Gastrocnemius medialis (tissue), 4 donors: ENCODE data around the gene TTC9. TPM values are rescaled to one million over a fixed set of nuclear protein-coding genes. Genes with fewer than 3 reads are reported as not detected.

Experiments
- ATAC-seq, 2 donors: fragments of 150-250 bp; one replicate each; pipeline ENCODE4 v1.9.1; 2016
- DNase-seq, 2 donors: peaks; one replicate each; pipeline ENCODE4 v3.0.0-alpha.2; 2019
- H3K27ac ChIP-seq, 4 donors: fragments of 200-600 bp; sonication (generic); 1 replicate in 1 of 4; 2 replicates in 3 of 4; pipeline ENCODE4 v1.5.1; 2016 to 2018; ENCODE audit warnings: mild to moderate bottlenecking in 2 of 4, moderate library complexity in 1 of 4
- H3K27me3 ChIP-seq, 3 donors: fragments of 200-600 bp; sonication (generic) in 2 of 3; 1 replicate in 1 of 3; 2 replicates in 2 of 3; pipeline versions ENCODE4 v1.5.1 to v1.6.0; 2016 to 2019; ENCODE audit warnings: mild to moderate bottlenecking in 1 of 3, moderate library complexity in 1 of 3
- H3K36me3 ChIP-seq, 2 donors: fragments of 200-600 bp; sonication (generic) in 1 of 2; one replicate each; pipeline ENCODE4 v1.5.1; 2017 to 2018
- H3K4me1 ChIP-seq, 2 donors: fragments of 200-600 bp; sonication (generic) in 1 of 2; one replicate each; pipeline ENCODE4 v1.5.1; 2016 to 2017; ENCODE audit warnings: mild to moderate bottlenecking in 2 of 2
- H3K4me3 ChIP-seq, 4 donors: fragments of 200-600 bp; sonication (generic) in 3 of 4; 1 replicate in 1 of 4; 2 replicates in 3 of 4; pipeline ENCODE4 v1.5.1; 2016 to 2019; ENCODE audit warnings: mild to moderate bottlenecking in 2 of 4
- H3K9me3 ChIP-seq, 3 donors: fragments of 200-600 bp; sonication (generic) in 2 of 3; 1 replicate in 1 of 3; 2 replicates in 2 of 3; pipeline ENCODE4 v1.5.1; 2016 to 2019
- CTCF ChIP-seq, 5 experiments: fragments of 450-650 bp in 3 of 5; fragments of 200-600 bp in 2 of 5; sonication (generic) in 2 of 5; IDR thresholded peaks in 4 of 5; conservative IDR thresholded peaks in 1 of 5; 1 replicate in 4 of 5; 2 replicates in 1 of 5; pipeline ENCODE4 v1.5.1; 2016 to 2019; ENCODE audit warnings: antibody characterized with exemption in 5 of 5, mild to moderate bottlenecking in 3 of 5, moderate library complexity in 3 of 5
- POLR2A ChIP-seq, 2 donors: fragments of 450-650 bp; IDR thresholded peaks; one replicate each; pipeline ENCODE4 v1.6.1; 2017; ENCODE audit warnings: antibody characterized with exemption in 2 of 2, mild to moderate bottlenecking in 2 of 2, moderate library complexity in 2 of 2
- in situ Hi-C, 4 donors: fragments of 200-750 bp; cut with MboI; loops; one replicate each; pipeline versions ENCODE4 v1.15.0 to v1.8.0; 2017; ENCODE audit warnings: low sequenced_read_pairs in 4 of 4
- intact Hi-C: fragments of 100-400 bp; cut with DNase I; formaldehyde crosslinking; loops from one replicate; pipeline ENCODE4 v1.15.1; 2023; ENCODE audit warnings: low total_unique reads
- total RNA-seq, 4 donors: library from RNA; depleted of rRNA; stranded (reverse); fragments of >200 nt; gene quantifications; one replicate each; pipeline versions ENCODE4 v1.1.0 to v1.2.3, GENCODE V29; 2016

TTC9 gene
- total RNA-seq, 4 donors from 2014 or later, result 4.4 to 10.8 (median 9.1) TPM

GRCh38 chr14:70599345-70599744 lies 42.4 kb upstream of the TTC9 start:
- Histone ChIP-seq H3K27ac (no peak overlapping the region), H3K36me3 (peaks cover 0 to 27% of the 10 kb centered on the region in 2 donors), H3K9me3 (no peaks in the 10 kb centered on the region), H3K27me3 (no peaks in the 10 kb centered on the region), H3K4me3 (peak overlapping the region; percentile 77 to 98 (median 92)), H3K4me1 (peaks cover 15 to 18% of the 10 kb centered on the region in 2 donors)
- intact Hi-C loops, result no loop called here
- in situ Hi-C loops, result no loop called here
- DNase-seq (no peak), ATAC-seq (no peak)
- TF ChIP-seq POLR2A (IDR thresholded peaks at IDR 0.05), result no peak
- no peak for TF ChIP-seq CTCF (IDR thresholded peaks at IDR 0.05 in 4 of 5, conservative IDR thresholded peaks at IDR 0.05 in 1 of 5)

GRCh38 chr14:70600382-70601157 lies 41.1 kb upstream of the TTC9 start, which contains the start of gene MED6:
Gene MED6, minus strand, starts transcription at chr14:70600655. Its CDS starts 18 bp downstream, at chr14:70600637.
- intact Hi-C loops (loop anchor here (1.0 to 5.0 kb wide), 3 partner anchors 40 to 833 kb away; partner anchors contain the start of gene SRSF5), in situ Hi-C loops (loop anchor here in 3 of 4 donors (5.0 to 25.0 kb wide), 3 partner anchors 214 to 362 kb away; no protein-coding TSS in a partner anchor)
- ATAC-seq, result peak; percentile 98 to 100
- Histone ChIP-seq H3K27me3 (no peaks in the 10 kb centered on the region), H3K36me3 (peaks cover 0 to 15% of the 10 kb centered on the region in 2 donors), H3K9me3 (no peaks in the 10 kb centered on the region), H3K27ac (peak within 1 kb of the TSS; percentile 78 to 89 (median 80)), H3K4me3 (peak within 1 kb of the TSS; percentile 77 to 98 (median 92)), H3K4me1 (peaks cover 15 to 18% of the 10 kb centered on the region in 2 donors)
- peak; percentile 87 to 91 for DNase-seq
- no peak for TF ChIP-seq CTCF (IDR thresholded peaks at IDR 0.05 in 4 of 5, conservative IDR thresholded peaks at IDR 0.05 in 1 of 5)
- peak in 1 of 2 donors; percentile 31 for TF ChIP-seq POLR2A (IDR thresholded peaks at IDR 0.05)

- DNase-seq (no peak), ATAC-seq (peak in 1 of 2 donors; percentile 13)
- Histone ChIP-seq H3K36me3 (peaks cover 0 to 9% of the 10 kb centered on the region in 2 donors), H3K27me3 (no peaks in the 10 kb centered on the region), H3K9me3 (no peaks in the 10 kb centered on the region), H3K4me3 (peak overlapping the region; percentile 77 to 98 (median 92)), H3K4me1 (peaks cover 15 to 18% of the 10 kb centered on the region in 2 donors), H3K27ac (peak overlapping the region; percentile 78 to 89 (median 80))
- TF ChIP-seq CTCF (IDR thresholded peaks at IDR 0.05 in 4 of 5, conservative IDR thresholded peaks at IDR 0.05 in 1 of 5) (no peak), POLR2A (IDR thresholded peaks at IDR 0.05) (no peak)
- in situ Hi-C loops, result loop anchor here in 3 of 4 donors (5.0 to 25.0 kb wide), 3 partner anchors 214 to 361 kb away; no protein-coding TSS in a partner anchor
- intact Hi-C loops, result loop anchor here (5.0 kb wide), 2 partner anchors 216 to 834 kb away; partner anchors contain the start of gene SRSF5
These were observed 40.6 kb upstream of the TTC9 start for GRCh38 chr14:70601162-70601561.

GRCh38 chr14:70602254-70602653 lies 39.5 kb upstream of the TTC9 start:
- H3K9me3 ChIP-seq, result no peaks in the 10 kb centered on the region
- no peaks in the 10 kb centered on the region for H3K27me3 ChIP-seq
- ATAC-seq (no peak), DNase-seq (no peak)
- H3K4me1 ChIP-seq, result peaks cover 15 to 18% of the 10 kb centered on the region in 2 donors
- no peak overlapping the region for H3K27ac ChIP-seq
- no peak for TF ChIP-seq POLR2A (IDR thresholded peaks at IDR 0.05)
- TF ChIP-seq CTCF (IDR thresholded peaks at IDR 0.05 in 4 of 5, conservative IDR thresholded peaks at IDR 0.05 in 1 of 5), result no peak
- H3K4me3 ChIP-seq, result no peak overlapping the region
- no peaks in the 10 kb centered on the region for H3K36me3 ChIP-seq
- in situ Hi-C loops, result loop anchor here in 3 of 4 donors (5.0 to 25.0 kb wide), 3 partner anchors 213 to 360 kb away; no protein-coding TSS in a partner anchor
- intact Hi-C loops, result loop anchor here (5.0 kb wide), 2 partner anchors 215 to 835 kb away; partner anchors contain the start of gene SRSF5
